NCI-H82 (cell line): Measurements from ENCODE around the gene STUB1.

Source experiments
- DNase-seq: peaks from one replicate; lab custom pipeline; 2025; lab: John Stamatoyannopoulos, UW

Gene STUB1

GRCh38 chr16:667113-667779 is 13.0 kb upstream of the STUB1 start:
- no peak for DNase-seq

GRCh38 chr16:667780-668518 is 12.3 kb upstream of the STUB1 start, which contains the start of gene RHOT2:
Gene RHOT2, plus strand, starts transcription at chr16:668132. Its CDS starts 68 bp downstream, at chr16:668200.
- DNase-seq, result peak; percentile 93

GRCh38 chr16:668519-669171 is 11.6 kb upstream of the STUB1 start:
- peak; percentile 59 for DNase-seq

- DNase-seq, result no peak
Measured at GRCh38 chr16:669666-670065, 10.5 kb upstream of the STUB1 start.

- no peak for DNase-seq
Measured at GRCh38 chr16:670485-671352, 9.5 kb upstream of the STUB1 start.

GRCh38 chr16:671353-672131 is 8.7 kb upstream of the STUB1 start:
- peak; percentile 33 for DNase-seq

- no peak for DNase-seq
Measured at GRCh38 chr16:672371-672770, 7.8 kb upstream of the STUB1 start.

- no peak for DNase-seq
Measured at GRCh38 chr16:672851-673250, 7.4 kb upstream of the STUB1 start.

GRCh38 chr16:673399-673991 is 6.7 kb upstream of the STUB1 start:
- DNase-seq, result no peak

GRCh38 chr16:674214-674881 is 5.9 kb upstream of the STUB1 start:
- no peak for DNase-seq

GRCh38 chr16:674968-675883 is 5.0 kb upstream of the STUB1 start, which contains the start of gene RHBDL1:
Gene RHBDL1, plus strand, starts transcription at chr16:675671. Its CDS starts 120 bp downstream, at chr16:675791.
- peak; percentile 68 for DNase-seq

- no peak for DNase-seq
Measured at GRCh38 chr16:675884-676564, 4.2 kb upstream of the STUB1 start.

- no peak for DNase-seq
Measured at GRCh38 chr16:676565-676902, 3.7 kb upstream of the STUB1 start.

GRCh38 chr16:676913-677312 is 3.3 kb upstream of the STUB1 start:
- no peak for DNase-seq

GRCh38 chr16:677316-678190 is 2.7 kb upstream of the STUB1 start:
- DNase-seq, result no peak

GRCh38 chr16:678209-678857 is 1.9 kb upstream of the STUB1 start:
- no peak for DNase-seq
